PFSK-1 (cell line): ENCODE measurements around the gene ETFBKMT.

Experiments
- FOXP2 ChIP-seq: optimal IDR thresholded peaks from 2 replicates; pipeline ENCODE3; 2011; ENCODE audit warnings: borderline replicate concordance, control low read depth, inconsistent platforms; ENCODE audit not compliant: insufficient read depth; ENCODE audit errors: extremely low read length, extremely low read depth
- POLR2AphosphoS5 ChIP-seq: IDR thresholded peaks from 2 replicates; pipeline ENCODE4 v1.6.1; 2012; ENCODE audit warnings: low read depth, mild to moderate bottlenecking, control low read depth, low read length, moderate library complexity
- SIN3A ChIP-seq: IDR thresholded peaks from 2 replicates; pipeline ENCODE4 v1.6.1; 2012; ENCODE audit warnings: mild to moderate bottlenecking, low read length, moderate library complexity, borderline replicate concordance; ENCODE audit not compliant: insufficient read depth
- TAF1 ChIP-seq: IDR thresholded peaks from 2 replicates; pipeline ENCODE4 v1.6.1; 2012; ENCODE audit warnings: low read length, control low read depth, borderline replicate concordance; ENCODE audit not compliant: insufficient read depth
- TF ChIP-seq, protein P1 (sequence below), 2 experiments: IDR thresholded peaks; 2 replicates each; pipeline versions ENCODE4 v1.6.1 to v1.8.0; 2011 to 2012; ENCODE audit warnings: low read depth in 2 of 2, low read length in 2 of 2, control low read depth in 1 of 2, inconsistent platforms in 1 of 2, mild to moderate bottlenecking in 1 of 2, moderate library complexity in 1 of 2; ENCODE audit not compliant: insufficient read depth in 1 of 2

ETFBKMT gene

DNA sequence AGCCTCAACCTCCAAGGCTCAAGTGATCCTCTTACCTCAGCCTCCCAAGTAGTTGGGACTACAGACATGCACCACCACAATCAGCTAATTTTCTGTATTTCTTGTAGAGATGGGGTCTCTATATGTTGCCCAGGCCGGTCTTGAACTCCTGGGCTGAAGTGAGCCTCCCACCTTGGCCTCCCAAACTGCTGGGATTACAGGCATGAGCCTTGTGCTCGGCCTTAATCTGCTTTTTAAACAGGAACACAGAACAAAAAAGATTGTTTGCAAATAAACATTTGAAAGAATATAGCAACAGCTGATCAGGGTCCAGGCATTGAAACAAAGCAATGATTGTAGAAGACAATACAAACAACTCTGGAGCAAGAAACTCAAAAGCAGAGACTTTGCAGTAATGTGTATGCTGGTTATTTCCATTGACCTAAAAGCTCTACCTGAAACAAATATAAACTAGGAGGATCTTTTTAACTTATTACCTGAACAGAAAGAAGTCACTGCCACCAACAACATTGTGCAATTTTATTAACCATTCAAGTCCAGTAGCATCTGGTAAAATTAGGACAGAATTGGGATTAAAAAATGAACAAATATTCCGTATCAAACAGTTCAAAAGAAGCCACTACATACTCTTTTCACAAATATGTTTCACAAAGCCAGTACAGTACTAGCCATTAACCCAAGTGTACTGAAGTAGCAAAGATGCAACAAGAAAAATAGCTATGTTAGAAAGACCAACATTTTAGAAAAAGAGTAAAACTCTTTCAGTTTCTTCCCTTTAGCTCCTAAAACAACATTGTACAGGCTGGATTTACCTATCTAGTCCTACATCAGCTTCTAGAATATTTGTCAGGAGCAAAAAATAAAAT is 55.2 kb downstream of the ETFBKMT start:
- TF ChIP-seq, protein P1, sequence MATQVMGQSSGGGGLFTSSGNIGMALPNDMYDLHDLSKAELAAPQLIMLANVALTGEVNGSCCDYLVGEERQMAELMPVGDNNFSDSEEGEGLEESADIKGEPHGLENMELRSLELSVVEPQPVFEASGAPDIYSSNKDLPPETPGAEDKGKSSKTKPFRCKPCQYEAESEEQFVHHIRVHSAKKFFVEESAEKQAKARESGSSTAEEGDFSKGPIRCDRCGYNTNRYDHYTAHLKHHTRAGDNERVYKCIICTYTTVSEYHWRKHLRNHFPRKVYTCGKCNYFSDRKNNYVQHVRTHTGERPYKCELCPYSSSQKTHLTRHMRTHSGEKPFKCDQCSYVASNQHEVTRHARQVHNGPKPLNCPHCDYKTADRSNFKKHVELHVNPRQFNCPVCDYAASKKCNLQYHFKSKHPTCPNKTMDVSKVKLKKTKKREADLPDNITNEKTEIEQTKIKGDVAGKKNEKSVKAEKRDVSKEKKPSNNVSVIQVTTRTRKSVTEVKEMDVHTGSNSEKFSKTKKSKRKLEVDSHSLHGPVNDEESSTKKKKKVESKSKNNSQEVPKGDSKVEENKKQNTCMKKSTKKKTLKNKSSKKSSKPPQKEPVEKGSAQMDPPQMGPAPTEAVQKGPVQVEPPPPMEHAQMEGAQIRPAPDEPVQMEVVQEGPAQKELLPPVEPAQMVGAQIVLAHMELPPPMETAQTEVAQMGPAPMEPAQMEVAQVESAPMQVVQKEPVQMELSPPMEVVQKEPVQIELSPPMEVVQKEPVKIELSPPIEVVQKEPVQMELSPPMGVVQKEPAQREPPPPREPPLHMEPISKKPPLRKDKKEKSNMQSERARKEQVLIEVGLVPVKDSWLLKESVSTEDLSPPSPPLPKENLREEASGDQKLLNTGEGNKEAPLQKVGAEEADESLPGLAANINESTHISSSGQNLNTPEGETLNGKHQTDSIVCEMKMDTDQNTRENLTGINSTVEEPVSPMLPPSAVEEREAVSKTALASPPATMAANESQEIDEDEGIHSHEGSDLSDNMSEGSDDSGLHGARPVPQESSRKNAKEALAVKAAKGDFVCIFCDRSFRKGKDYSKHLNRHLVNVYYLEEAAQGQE (IDR thresholded peaks at IDR 0.05; ENCODE audit: insufficient read depth in 1 of 2, low read depth in 2 of 2, low read length in 2 of 2): no peak
- TF ChIP-seq TAF1: no peak
- no peak for TF ChIP-seq FOXP2
- TF ChIP-seq SIN3A: no peak
- TF ChIP-seq POLR2AphosphoS5: no peak

DNA sequence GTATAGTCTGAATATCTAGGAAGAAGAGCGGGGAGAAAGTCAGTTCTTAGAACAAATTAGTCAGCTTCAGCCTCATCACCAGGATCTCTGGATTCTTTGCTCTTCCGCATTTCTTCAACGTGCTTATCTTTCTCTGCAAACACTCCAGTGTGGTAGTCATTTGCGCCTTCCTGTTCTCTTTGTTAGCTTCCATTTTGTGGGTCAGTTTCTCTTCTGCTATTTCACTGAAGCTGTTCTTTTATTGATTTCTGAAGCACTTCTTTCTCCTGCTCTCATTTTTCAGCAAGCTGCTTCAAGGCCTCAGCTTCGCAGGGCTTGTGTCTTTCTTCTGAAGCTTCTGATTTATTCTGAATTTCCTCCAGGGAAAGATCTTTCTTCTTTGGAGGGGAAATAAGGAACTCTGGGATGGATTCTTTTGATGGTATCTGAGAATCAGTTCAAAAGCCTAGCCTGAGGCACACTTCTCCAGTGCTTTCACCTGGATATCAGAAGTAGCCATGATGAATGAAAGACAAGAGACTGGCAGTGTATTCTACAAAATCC is 55.9 kb downstream of the ETFBKMT start:
- TF ChIP-seq TAF1: no peak

DNA sequence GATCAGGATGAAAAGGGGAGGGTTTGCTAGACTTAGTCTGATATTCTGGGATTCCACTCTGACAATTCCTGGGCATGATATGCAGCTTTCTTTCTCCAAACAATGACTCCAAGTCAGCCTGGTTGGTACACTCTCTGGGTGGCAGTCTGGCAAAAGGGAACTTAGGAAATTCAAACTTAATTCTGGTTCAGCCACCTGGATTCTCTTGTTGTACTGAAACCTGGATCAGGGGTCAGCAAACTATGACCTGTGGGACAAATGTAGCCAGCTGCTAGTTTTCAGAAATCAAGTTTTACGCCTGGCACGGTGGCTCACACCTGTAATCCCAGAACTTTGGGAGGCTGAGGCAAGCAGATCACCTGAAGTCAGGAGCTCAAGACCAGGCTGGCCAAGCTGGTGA is 63.1 kb downstream of the ETFBKMT start:
- TF ChIP-seq TAF1: no peak
- no peak for TF ChIP-seq FOXP2
- TF ChIP-seq, protein P1 (IDR thresholded peaks at IDR 0.05; ENCODE audit: insufficient read depth in 1 of 2, low read depth in 2 of 2, low read length in 2 of 2): no peak
- TF ChIP-seq POLR2AphosphoS5: no peak
- TF ChIP-seq SIN3A: no peak
